ENCODE data around the gene LYRM4. TPM values are rescaled to one million over a fixed set of nuclear protein-coding genes. Genes with fewer than 3 reads are reported as not detected.

Gene LYRM4
- total RNA-seq, 1 experiment from 2014 or later, result 37.0 TPM

DNA sequence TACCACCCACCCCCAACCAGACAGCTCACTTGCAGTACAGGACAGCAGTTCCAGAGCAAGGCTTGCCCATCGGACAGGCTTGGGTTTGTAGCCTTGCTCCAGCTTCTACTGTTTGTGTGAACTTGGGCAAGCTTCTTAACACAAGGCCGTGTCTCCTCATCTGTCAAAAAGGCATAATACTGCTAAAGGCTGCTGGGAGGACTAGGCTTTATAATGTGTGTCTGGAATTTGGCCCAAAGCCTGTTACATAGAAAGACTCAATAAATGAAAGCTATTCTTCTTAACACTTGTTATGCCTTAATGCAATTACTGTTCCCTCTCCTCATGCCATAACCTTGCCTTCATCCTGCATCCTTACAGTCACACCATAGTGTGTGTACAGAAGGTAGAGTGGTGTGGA is 43.4 kb downstream of the LYRM4 start:
- POLR2A ChIA-PET (ENCODE audit: unreplicated experiment), result no interaction called here
- no peaks in the 10 kb centered on the region for H3K9me3 ChIP-seq (ENCODE audit: insufficient read depth, low read depth)

DNA sequence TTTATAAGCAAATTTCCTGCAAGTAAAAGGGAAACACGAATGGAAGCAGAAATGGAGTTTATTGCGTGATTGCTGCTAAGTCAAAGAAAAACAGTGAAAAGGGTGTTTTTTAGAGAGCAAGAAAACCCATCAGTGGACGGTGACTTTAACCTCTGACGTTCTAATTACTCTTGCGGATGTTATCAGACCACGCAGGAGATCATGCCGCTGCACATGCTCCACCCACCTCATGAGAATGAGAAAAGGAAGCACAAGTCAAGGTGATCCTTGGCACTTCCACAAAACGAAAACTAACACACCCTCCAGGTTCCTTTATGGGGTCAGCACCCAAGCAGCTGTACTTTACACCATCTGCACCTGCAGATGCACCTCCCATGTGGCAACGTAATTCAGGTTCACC is 45.0 kb downstream of the LYRM4 start:
- H3K27ac ChIP-seq, result no peak overlapping the region
- CTCF ChIA-PET, result no interaction called here

More for the DNA sequence above, 43.4 kb downstream of the LYRM4 start:
- Histone ChIP-seq H3K4me3 (no peak overlapping the region), H3K9me2 (ENCODE audit: insufficient read depth) (no peaks in the 10 kb centered on the region), H3F3A (ENCODE audit: insufficient read depth, low read depth) (no peaks in the 10 kb centered on the region), H3K27ac (no peak overlapping the region), H3K79me2 (ENCODE audit: low read depth) (no peaks in the 10 kb centered on the region), H4K20me1 (ENCODE audit: insufficient read depth) (no peaks in the 10 kb centered on the region), H3K27me3 (ENCODE audit: insufficient read depth, low read depth) (no peaks in the 10 kb centered on the region), H3K36me3 (ENCODE audit: low read depth) (no peaks in the 10 kb centered on the region), H3K4me1 (replicated peaks; ENCODE audit: insufficient read depth) (no peaks in the 10 kb centered on the region), H2AFZ (no peak overlapping the region), H3K4me2 (no peak overlapping the region)
- intact Hi-C loops (cut with micrococcal nuclease; ENCODE audit: unreplicated experiment), result no loop called here
- BruUV-seq (replicated peaks), result no TSS peak
- CTCF ChIA-PET, result no interaction called here
- TF ChIP-seq, protein P1, sequence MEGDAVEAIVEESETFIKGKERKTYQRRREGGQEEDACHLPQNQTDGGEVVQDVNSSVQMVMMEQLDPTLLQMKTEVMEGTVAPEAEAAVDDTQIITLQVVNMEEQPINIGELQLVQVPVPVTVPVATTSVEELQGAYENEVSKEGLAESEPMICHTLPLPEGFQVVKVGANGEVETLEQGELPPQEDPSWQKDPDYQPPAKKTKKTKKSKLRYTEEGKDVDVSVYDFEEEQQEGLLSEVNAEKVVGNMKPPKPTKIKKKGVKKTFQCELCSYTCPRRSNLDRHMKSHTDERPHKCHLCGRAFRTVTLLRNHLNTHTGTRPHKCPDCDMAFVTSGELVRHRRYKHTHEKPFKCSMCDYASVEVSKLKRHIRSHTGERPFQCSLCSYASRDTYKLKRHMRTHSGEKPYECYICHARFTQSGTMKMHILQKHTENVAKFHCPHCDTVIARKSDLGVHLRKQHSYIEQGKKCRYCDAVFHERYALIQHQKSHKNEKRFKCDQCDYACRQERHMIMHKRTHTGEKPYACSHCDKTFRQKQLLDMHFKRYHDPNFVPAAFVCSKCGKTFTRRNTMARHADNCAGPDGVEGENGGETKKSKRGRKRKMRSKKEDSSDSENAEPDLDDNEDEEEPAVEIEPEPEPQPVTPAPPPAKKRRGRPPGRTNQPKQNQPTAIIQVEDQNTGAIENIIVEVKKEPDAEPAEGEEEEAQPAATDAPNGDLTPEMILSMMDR (conservative IDR thresholded peaks at IDR 0.05), result no peak
- TF ChIP-seq EZH2 (IDR thresholded peaks at IDR 0.05; ENCODE audit: low read depth), result no peak
- no peak for DNase-seq

DNA sequence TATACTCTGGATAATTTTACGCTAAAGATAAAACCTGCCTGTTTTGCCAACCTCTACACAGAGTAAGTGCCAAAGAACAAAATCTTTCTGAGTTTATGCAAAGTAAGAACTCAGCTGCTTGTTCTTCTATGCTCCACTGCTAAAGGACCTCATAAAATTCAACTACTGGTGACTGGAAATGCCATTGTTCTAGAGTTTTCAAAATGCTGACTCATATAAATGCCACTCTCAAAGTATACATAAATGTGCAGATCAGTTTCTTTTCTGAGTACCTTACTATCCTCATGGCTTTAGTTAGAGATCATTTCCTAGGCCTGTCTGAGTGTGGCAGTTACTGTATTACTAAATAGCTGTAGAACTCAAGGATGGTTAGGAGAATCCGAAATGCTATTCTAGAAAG is 45.6 kb downstream of the LYRM4 start:
- no peak overlapping the region for H3K27ac ChIP-seq
- no peak for TF ChIP-seq EZH2 (IDR thresholded peaks at IDR 0.05; ENCODE audit: low read depth)
- ChIA-PET POLR2A (ENCODE audit: unreplicated experiment) (interaction anchor here (0.6 kb wide), 1 partner anchor 1913 kb away, joined by 4 read pairs; no protein-coding TSS in a partner anchor), CTCF (no interaction called here)
- no peak for DNase-seq
- H3K4me3 ChIP-seq, result no peak overlapping the region
- H4K20me1 ChIP-seq (ENCODE audit: insufficient read depth), result no peaks in the 10 kb centered on the region
- no peak overlapping the region for H3K4me2 ChIP-seq
- no peaks in the 10 kb centered on the region for H3K27me3 ChIP-seq (ENCODE audit: insufficient read depth, low read depth)
- no peaks in the 10 kb centered on the region for H3K36me3 ChIP-seq (ENCODE audit: low read depth)
- H3K9me2 ChIP-seq (ENCODE audit: insufficient read depth), result no peaks in the 10 kb centered on the region
- H3K79me2 ChIP-seq (ENCODE audit: low read depth), result no peaks in the 10 kb centered on the region
- BruUV-seq (replicated peaks), result no TSS peak
- H3K4me1 ChIP-seq (replicated peaks; ENCODE audit: insufficient read depth), result no peaks in the 10 kb centered on the region
- no peak overlapping the region for H2AFZ ChIP-seq
- H3K9me3 ChIP-seq (ENCODE audit: insufficient read depth, low read depth), result no peaks in the 10 kb centered on the region
- no peaks in the 10 kb centered on the region for H3F3A ChIP-seq (ENCODE audit: insufficient read depth, low read depth)
- intact Hi-C loops (cut with micrococcal nuclease; ENCODE audit: unreplicated experiment), result no loop called here

More for the DNA sequence above, 45.0 kb downstream of the LYRM4 start:
- intact Hi-C loops (cut with micrococcal nuclease; ENCODE audit: unreplicated experiment), result no loop called here
- no peak for DNase-seq
- H3K9me2 ChIP-seq (ENCODE audit: insufficient read depth), result no peaks in the 10 kb centered on the region
- TF ChIP-seq, protein P1 (conservative IDR thresholded peaks at IDR 0.05), result no peak
- TF ChIP-seq EZH2 (IDR thresholded peaks at IDR 0.05; ENCODE audit: low read depth), result no peak
- H3F3A ChIP-seq (ENCODE audit: insufficient read depth, low read depth), result no peaks in the 10 kb centered on the region
- no peaks in the 10 kb centered on the region for H4K20me1 ChIP-seq (ENCODE audit: insufficient read depth)
- no peaks in the 10 kb centered on the region for H3K79me2 ChIP-seq (ENCODE audit: low read depth)
- BruUV-seq (replicated peaks), result no TSS peak
- POLR2A ChIA-PET (ENCODE audit: unreplicated experiment), result no interaction called here
- no peak overlapping the region for H2AFZ ChIP-seq
- no peak overlapping the region for H3K4me3 ChIP-seq
- H3K27me3 ChIP-seq (ENCODE audit: insufficient read depth, low read depth), result no peaks in the 10 kb centered on the region
- H3K4me1 ChIP-seq (replicated peaks; ENCODE audit: insufficient read depth), result no peaks in the 10 kb centered on the region
- no peak overlapping the region for H3K4me2 ChIP-seq
- no peaks in the 10 kb centered on the region for H3K36me3 ChIP-seq (ENCODE audit: low read depth)
- no peaks in the 10 kb centered on the region for H3K9me3 ChIP-seq (ENCODE audit: insufficient read depth, low read depth)

DNA sequence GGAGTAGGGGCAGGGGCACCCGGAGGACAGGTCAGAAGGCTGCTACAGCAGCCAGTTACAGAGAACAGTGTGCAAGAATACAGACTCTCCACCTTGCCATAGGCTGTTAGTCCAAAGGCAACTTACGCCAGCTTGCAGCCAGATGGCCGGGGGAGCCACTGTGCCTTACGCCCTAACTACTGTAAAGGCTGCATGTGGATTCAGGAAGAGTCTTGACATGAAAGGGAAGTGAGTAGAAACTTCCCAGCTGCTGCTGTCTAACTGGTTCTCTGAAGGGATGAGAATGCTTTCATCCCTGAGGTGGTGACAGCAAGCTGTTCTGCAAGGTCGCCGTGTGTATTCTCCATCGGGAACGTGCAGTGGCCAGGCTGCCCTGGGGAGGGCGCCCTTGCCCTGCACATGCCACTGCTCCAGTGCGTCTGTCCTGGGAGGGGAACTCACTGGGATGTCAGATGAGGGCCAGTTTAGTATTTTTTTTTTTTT is 46.1 kb downstream of the LYRM4 start:
- CTCF ChIA-PET, result no interaction called here
- Histone ChIP-seq H3K9me3 (ENCODE audit: insufficient read depth, low read depth) (no peaks in the 10 kb centered on the region), H3K4me1 (replicated peaks; ENCODE audit: insufficient read depth) (no peaks in the 10 kb centered on the region), H3K4me2 (no peak overlapping the region), H2AFZ (no peak overlapping the region), H3K27me3 (ENCODE audit: insufficient read depth, low read depth) (no peaks in the 10 kb centered on the region), H3K9me2 (ENCODE audit: insufficient read depth) (no peaks in the 10 kb centered on the region), H3K27ac (no peak overlapping the region), H3K4me3 (no peak overlapping the region), H3K79me2 (ENCODE audit: low read depth) (no peaks in the 10 kb centered on the region), H3K36me3 (ENCODE audit: low read depth) (no peaks in the 10 kb centered on the region), H4K20me1 (ENCODE audit: insufficient read depth) (no peaks in the 10 kb centered on the region), H3F3A (ENCODE audit: insufficient read depth, low read depth) (no peaks in the 10 kb centered on the region)
- POLR2A ChIA-PET (ENCODE audit: unreplicated experiment), result no interaction called here
- no peak for DNase-seq
- intact Hi-C loops (cut with micrococcal nuclease; ENCODE audit: unreplicated experiment), result no loop called here
- TF ChIP-seq EZH2 (IDR thresholded peaks at IDR 0.05; ENCODE audit: low read depth), result no peak
- TF ChIP-seq, protein P1 (conservative IDR thresholded peaks at IDR 0.05), result peak; percentile 40; the same call in 1 of the 2 replicates
- no TSS peak for BruUV-seq (replicated peaks)
